Medulla oblongata (tissue), 1 donor: ENCODE results near the gene NTM.
A peak's percentile ranks its signal among the peaks of the same experiment; 100 is the strongest.

Source experiments
- DNase-seq: peaks from one replicate; pipeline ENCODE4 v3.0.0-alpha.2; 2015; ENCODE audit errors: extremely low spot score

The NTM gene

DNA sequence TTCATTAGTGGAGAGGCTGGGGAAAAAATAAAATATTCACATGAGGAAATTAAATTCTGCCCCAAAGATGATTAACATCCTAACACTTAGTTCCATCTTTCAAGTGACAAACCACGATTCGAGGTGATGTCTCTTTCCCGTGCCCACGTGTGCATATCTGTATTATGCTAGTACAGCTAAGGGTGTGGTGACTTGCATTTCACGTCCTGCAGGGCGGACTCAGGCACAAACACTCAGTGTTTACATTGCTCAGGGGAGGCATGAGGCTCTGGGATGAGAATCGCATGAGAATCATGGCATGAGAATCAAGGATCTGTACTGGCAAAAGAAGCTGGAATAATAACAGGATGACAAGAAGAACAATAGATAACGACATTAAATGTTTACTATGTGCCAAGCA, 179.4 kb downstream of the NTM start:
- DNase-seq: no peak

- DNase-seq: no peak
These were observed 189.9 kb downstream of the NTM start for GRCh38 chr11:131560287-131560686.

GRCh38 chr11:131561501-131561900, 191.1 kb downstream of the NTM start:
- DNase-seq: peak; percentile 54

- DNase-seq: no peak
These were observed 191.6 kb downstream of the NTM start for GRCh38 chr11:131561972-131562371.

- DNase-seq: no peak
These were observed 197.9 kb downstream of the NTM start for GRCh38 chr11:131568318-131568717.

- DNase-seq: peak; percentile 62
These were observed 201.2 kb downstream of the NTM start for GRCh38 chr11:131571571-131571970.

DNA sequence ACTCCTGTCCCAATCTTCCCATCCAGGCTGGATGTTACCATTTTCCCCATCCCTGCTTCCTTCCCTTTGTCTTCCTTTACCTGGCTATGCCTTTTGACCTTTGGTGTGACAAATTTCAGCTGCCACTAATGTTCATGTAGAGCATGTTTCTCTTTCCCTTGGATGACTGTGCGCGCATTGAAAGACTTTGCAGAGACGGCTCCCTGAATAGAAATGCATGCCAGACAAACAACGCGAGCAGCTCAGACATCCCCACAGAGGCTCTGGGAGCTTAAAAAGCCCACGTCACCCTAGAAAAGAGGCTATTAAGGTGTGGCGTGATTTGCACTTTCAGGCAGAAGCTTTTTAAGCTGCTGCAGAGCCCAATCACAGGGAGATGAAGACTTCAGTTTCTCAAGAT, 202.0 kb downstream of the NTM start:
- peak; percentile 72 for DNase-seq

DNA sequence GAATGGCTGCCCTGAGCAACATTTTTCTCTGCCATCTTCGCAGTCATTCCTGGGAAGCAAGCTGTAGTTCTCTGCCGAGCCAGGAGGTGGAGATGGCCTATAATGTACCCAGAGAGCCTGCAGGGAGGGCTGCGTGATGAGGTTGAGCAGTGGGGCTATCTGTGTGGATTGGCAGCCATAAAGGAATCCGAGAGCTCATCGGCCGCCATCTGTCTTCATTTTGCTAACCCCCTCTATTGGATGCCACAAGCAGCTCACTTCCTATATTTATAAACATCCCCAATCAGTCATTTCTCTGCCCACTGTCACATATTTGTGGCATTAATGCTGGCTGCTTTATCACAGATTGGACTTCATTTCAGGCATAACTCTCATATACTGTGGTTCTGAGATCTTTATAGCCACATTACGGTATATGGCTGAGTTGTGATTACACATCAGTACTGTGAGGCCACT, 209.5 kb downstream of the NTM start:
- DNase-seq: no peak

GRCh38 chr11:131580476-131580875, 210.1 kb downstream of the NTM start:
- no peak for DNase-seq

DNA sequence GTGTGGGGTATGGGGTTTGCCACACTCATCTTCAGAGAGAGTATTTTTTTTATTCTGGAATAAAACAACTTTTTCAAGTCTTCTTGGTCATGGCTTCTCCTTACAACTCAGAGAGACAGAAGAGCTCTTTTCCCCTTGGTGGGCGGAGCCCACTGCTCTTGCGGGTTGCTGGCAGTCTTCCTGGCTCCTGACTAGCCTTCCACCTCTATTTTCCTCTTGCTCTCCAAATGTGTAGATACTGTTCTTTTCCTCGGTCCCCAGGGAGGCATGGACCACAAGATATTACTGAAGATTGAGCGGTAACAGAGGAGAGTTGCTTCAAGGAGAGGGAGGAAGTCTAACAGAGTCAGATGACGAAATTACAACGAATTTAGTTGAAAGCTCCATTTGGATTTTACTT, 210.6 kb downstream of the NTM start:
- DNase-seq: no peak

GRCh38 chr11:131582021-131582525, 211.7 kb downstream of the NTM start:
- no peak for DNase-seq

GRCh38 chr11:131583421-131583820, 213.0 kb downstream of the NTM start:
- DNase-seq: no peak

DNA sequence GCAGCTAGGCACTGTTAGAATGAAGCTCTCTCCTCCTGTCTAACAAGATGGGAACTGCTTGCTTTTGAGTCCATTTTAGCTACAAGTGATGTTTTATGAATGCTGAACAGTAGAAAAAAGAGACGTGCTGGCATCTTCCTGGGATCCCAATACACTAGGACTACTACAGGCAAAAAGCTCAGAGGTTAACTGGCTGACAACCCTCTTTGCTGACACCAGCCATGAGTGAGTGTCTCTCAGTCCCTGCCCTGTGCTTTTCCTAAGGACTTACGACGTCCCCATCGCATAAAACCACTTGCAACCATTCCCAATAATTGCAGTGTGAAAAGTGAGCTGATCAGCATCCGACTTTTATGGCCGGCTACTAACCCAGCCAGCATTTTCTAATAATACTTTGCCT, 213.5 kb downstream of the NTM start:
- DNase-seq: no peak

DNA sequence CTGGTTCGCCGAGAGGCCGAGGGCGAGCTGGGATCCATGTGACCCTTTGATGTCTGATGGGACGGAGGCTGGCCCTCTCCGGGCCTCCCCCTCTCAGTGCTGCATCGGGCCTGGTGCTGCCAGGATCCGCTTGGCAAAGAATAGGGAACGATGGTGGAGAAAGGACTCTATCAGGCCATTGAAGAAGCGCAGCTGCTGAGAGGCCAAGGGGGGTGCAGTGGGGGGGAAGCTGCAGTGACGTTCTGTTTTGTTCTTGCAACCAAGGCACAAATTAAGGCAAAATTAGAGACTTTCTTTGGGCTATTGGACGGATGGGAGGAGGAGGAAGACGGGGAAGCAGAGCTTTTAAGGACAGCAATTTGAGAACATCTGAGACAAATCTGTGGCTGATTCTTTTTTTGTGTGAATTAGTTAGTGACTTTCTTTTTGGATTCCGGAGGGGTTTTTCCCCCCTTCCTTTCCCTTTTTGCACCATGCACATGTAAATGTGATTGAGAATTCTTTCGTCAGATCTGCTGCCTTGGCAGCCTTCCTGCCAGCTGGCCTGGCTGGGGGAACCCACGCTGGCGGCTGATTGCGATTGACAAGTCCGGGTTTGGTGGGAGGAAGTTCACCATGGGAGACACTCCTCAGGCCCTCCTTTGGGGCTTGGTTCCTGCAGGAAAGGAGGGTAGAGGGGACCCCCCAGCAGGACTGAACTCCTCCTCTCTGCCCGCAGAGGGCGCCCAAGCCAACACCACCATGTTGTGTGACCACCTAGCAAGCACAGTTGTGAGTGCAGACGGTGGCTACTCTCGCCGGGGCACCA, 214.6 kb downstream of the NTM start:
- peak; percentile 98 for DNase-seq

DNA sequence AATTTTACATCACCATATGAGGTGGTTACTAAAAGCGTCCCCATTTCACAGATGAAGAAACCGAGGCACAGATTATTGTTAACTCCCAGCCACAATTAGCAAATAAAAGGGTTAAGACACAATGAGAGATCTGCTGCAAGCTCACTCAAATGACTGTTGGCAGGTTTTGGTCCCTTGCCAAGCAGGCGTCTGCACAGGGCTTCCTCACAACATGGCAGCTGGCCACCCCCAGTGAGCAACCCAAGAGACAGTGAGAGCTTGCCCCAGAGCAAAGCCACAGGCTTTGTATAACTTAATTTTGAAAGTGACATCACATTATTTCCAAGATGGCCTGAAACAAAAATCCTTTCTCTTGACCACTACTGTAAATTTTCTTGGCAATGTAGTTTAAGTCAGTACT, 217.6 kb downstream of the NTM start:
- no peak for DNase-seq

DNA sequence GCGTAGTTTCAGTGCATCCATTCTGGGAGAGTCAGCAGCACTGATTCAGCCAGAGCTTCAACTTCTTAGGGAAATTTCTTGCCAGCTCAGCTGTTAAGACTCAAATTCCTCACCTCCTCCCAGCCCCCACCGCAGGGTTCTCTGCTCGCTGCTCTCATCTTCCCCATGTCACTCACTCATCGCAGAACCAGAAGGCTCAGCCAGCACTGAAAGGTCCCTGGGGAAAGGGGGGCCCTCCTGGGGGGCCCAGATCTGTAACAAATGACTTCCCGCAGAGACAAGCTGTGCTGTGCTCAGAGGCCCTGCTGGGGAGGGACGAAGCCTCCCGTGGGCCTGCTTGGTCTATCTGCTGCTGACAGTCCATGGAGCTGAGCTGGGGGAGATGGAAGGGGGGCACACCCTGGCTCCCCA, 220.6 kb downstream of the NTM start:
- no peak for DNase-seq

DNA sequence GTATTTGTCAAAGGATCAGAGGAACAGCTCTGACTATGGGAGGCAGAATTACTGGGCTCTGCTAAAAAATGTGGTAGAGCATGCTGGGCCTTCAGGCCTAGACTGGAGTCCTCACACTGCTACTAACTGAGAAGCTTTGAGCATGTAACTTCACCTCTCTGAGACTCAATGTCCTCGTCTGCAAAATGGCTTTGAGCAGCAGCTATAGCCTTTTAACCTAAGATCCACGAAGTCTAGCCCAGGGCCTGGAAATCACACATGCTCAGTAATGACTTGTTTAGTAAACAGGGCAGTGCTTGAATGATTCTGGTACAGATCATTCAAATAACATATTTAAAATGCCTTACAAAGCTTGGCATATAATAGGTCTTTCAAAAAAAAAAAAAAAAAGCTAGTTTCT, 221.7 kb downstream of the NTM start:
- no peak for DNase-seq

- no peak for DNase-seq
These were observed 222.3 kb downstream of the NTM start for GRCh38 chr11:131592734-131593133.

- DNase-seq: no peak
These were observed 222.9 kb downstream of the NTM start for GRCh38 chr11:131593301-131593700.

- DNase-seq: peak; percentile 78
These were observed 225.4 kb downstream of the NTM start for GRCh38 chr11:131595797-131596196.

GRCh38 chr11:131597890-131598289, 227.5 kb downstream of the NTM start:
- no peak for DNase-seq

- no peak for DNase-seq
These were observed 227.9 kb downstream of the NTM start for GRCh38 chr11:131598305-131598704.

GRCh38 chr11:131599285-131599684, 228.9 kb downstream of the NTM start:
- no peak for DNase-seq

- DNase-seq: no peak
These were observed 230.2 kb downstream of the NTM start for GRCh38 chr11:131600628-131601027.
